GM12891 (cell line): ENCODE measurements around the gene RBM4.

Source experiments
- POLR2A ChIP-seq: IDR thresholded peaks from 2 replicates; pipeline ENCODE4 v1.6.1; 2011; ENCODE audit warnings: low read depth, low read length, control low read depth
- POU2F2 ChIP-seq: IDR thresholded peaks from 2 replicates; pipeline ENCODE4 v1.6.1; 2011; ENCODE audit warnings: low read depth, mild to moderate bottlenecking, control low read depth, low read length, moderate library complexity

- TF ChIP-seq POLR2A: no peak
- TF ChIP-seq POU2F2: no peak
These were observed 51.4 kb downstream of the RBM4 start for GRCh38 chr11:66689661-66690590.
